Activated B cell treated with CpG ODN at 0.5 μM for 24 hours (primary cell): ENCODE data around the gene MYO16. TPM values are rescaled to one million over a fixed set of nuclear protein-coding genes. Genes with fewer than 3 reads are reported as not detected.

ENCODE experiments used
- ATAC-seq: fragments of 200-7000 bp; cut with Tn5 transposase; one replicate; pipeline ENCODE4 v1.10.0; 2021; ENCODE audit warnings: low read depth, mild to moderate bottlenecking, moderate library complexity
- CTCF ChIA-PET: fragments of 350-600 bp; sonication (Branson Sonifier 250); formaldehyde crosslinking; loops from one replicate; lab custom pipeline; 2021; ENCODE audit warnings: antibody characterized with exemption; lab: Charles Lee
- POLR2A ChIA-PET: fragments of 350-600 bp; sonication (Branson Sonifier 250); formaldehyde crosslinking; loops from one replicate; lab custom pipeline; 2021; ENCODE audit warnings: antibody characterized with exemption; lab: Charles Lee
- DNase-seq: peaks from one replicate; pipeline ENCODE4 v3.0.0; 2022
- H3K27ac Mint-ChIP-seq: one replicate; pipeline ENCODE4 v1.8.0; 2020; ENCODE audit warnings: mixed read lengths
- H3K27me3 Mint-ChIP-seq: one replicate; pipeline ENCODE4 v1.8.0; 2021; ENCODE audit warnings: mixed read lengths
- H3K36me3 Mint-ChIP-seq: one replicate; pipeline ENCODE4 v1.8.0; 2021; ENCODE audit warnings: low read depth, mixed read lengths
- H3K4me1 Mint-ChIP-seq: one replicate; pipeline ENCODE4 v1.8.0; 2021; ENCODE audit warnings: mixed read lengths
- H3K4me3 Mint-ChIP-seq: one replicate; pipeline ENCODE4 v1.8.0; 2020; ENCODE audit warnings: mild to moderate bottlenecking, mixed read lengths
- H3K9me3 Mint-ChIP-seq: one replicate; pipeline ENCODE4 v1.8.0; 2020; ENCODE audit warnings: mixed read lengths
- CTCF ChIP-seq: fragments of 200-600 bp; IDR thresholded peaks from one replicate; pipeline ENCODE4 v1.8.0; 2022; ENCODE audit warnings: antibody characterized with exemption, mild to moderate bottlenecking
- intact Hi-C: fragments of 100-400 bp; cut with micrococcal nuclease; formaldehyde crosslinking; loops from one replicate; pipeline ENCODE4 v1.15.1; 2024
- total RNA-seq: library from RNA; stranded (reverse); gene quantifications from 2 replicates; pipeline ENCODE4 v1.2.3, GENCODE V29; 2022

The MYO16 gene
- total RNA-seq, 1 donor from 2014 or later: not detected

DNA sequence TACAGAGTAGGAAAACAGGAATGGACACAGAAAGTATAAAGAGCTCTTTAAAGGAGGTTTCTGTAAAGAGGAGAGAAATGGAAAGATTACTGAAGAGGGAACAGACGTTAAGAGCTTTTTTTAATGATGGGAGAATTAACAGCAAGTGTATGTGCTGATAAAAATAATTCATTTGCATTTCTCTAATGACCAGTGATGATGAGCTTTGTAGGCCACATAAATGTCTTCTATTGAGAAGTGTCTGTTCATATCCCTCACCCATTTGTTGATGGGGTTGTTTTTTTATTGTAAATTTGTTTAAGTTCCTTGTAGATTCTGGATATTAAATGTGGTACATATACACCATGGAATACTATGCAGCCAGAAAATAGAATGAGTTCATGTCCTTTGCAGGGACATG lies 40.0 kb downstream of the MYO16 start:
- Mint-ChIP-seq H3K27ac (no peak overlapping the region), H3K36me3 (no peaks in the 10 kb centered on the region), H3K4me3 (no peak overlapping the region), H3K27me3 (no peaks in the 10 kb centered on the region), H3K4me1 (no peaks in the 10 kb centered on the region), H3K9me3 (peaks cover 9% of the 10 kb centered on the region)
- ATAC-seq (no peak), DNase-seq (no peak)
- POLR2A ChIA-PET: no interaction called here
- CTCF ChIA-PET: no interaction called here
- no peak for TF ChIP-seq CTCF
- intact Hi-C loops: no loop called here

GRCh38 chr13:108674346-108674745 lies 44.9 kb downstream of the MYO16 start:
- CTCF ChIA-PET: no interaction called here

DNA sequence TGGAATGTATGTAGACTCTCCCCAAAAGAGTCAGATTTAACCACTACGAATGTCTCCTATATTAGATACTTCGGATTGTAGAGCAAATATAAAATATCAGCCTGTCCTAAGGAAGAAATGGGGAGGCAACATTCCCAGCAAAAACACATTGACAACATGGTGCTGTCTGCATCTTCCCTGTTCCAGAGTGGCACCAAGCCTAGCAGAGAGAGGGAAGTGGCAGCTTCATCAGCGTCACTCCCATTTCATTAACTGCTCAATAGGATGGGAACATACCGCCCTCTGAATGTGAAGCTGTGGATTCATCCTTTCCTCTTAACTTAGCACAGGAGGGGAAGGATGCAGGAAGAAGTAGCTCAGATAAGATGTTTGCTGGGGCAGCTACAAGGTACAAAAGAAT lies 45.4 kb downstream of the MYO16 start:
- ATAC-seq (no peak), DNase-seq (no peak)
- intact Hi-C loops: no loop called here
- H3K27me3 Mint-ChIP-seq: no peaks in the 10 kb centered on the region
- no peaks in the 10 kb centered on the region for H3K4me1 Mint-ChIP-seq
- CTCF ChIA-PET: no interaction called here
- H3K36me3 Mint-ChIP-seq: no peaks in the 10 kb centered on the region
- TF ChIP-seq CTCF: no peak
- POLR2A ChIA-PET: no interaction called here
- H3K4me3 Mint-ChIP-seq: no peak overlapping the region
- peaks cover 1% of the 10 kb centered on the region for H3K9me3 Mint-ChIP-seq
- no peak overlapping the region for H3K27ac Mint-ChIP-seq

More at GRCh38 chr13:108674346-108674745, 44.9 kb downstream of the MYO16 start:
- H3K9me3 Mint-ChIP-seq: peaks cover 2% of the 10 kb centered on the region
- TF ChIP-seq CTCF: no peak
- no peak for ATAC-seq
- H3K27ac Mint-ChIP-seq: no peak overlapping the region
- no peak overlapping the region for H3K4me3 Mint-ChIP-seq
- no peak for DNase-seq
- no peaks in the 10 kb centered on the region for H3K4me1 Mint-ChIP-seq
- intact Hi-C loops: no loop called here
- no peaks in the 10 kb centered on the region for H3K27me3 Mint-ChIP-seq
- POLR2A ChIA-PET: no interaction called here
- H3K36me3 Mint-ChIP-seq: no peaks in the 10 kb centered on the region

DNA sequence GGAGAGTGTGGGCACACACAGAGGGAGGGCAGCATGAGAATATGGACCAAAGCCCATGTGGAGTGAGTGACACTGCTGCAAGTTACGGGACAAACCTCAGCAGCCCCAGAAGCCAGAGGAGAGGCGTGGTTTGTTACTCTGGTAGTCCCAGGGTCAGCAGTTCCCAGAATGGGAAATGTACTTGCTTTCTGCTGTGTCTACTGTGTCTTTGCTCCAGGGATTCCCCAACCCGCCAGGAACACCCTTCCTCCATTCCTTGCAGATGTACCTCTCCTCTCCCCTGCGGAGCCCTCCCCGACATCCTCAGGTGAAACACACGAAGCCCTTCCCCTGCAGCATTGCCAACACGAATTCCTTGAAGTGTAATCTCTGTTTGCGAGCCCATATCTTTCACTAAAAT lies 47.2 kb downstream of the MYO16 start:
- ChIA-PET CTCF (no interaction called here), POLR2A (no interaction called here)
- no peak for TF ChIP-seq CTCF
- Mint-ChIP-seq H3K4me1 (no peaks in the 10 kb centered on the region), H3K4me3 (no peak overlapping the region), H3K9me3 (peaks cover 1% of the 10 kb centered on the region), H3K27me3 (no peaks in the 10 kb centered on the region), H3K36me3 (no peaks in the 10 kb centered on the region), H3K27ac (no peak overlapping the region)
- DNase-seq: no peak
- no peak for ATAC-seq
- intact Hi-C loops: no loop called here

DNA sequence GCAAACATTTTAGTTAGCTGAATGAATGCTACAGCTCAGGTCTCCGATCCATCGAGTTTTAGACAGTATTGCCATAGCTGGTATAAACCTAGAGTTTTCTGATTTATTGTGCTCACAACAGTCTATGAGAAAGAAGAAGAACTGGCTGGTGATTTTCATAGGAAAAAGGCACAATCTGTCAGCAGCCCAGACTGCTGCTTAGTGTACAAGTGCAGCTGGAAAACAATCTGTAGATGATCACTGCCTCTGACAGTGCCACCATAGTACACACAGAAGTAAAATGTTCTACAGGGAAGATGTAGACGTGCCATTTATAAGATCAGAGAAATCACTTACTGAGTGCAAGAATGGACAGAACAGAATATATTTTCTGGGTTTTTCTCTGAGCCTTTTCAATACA lies 48.4 kb downstream of the MYO16 start:
- H3K9me3 Mint-ChIP-seq: peaks cover 1% of the 10 kb centered on the region
- ChIA-PET POLR2A (no interaction called here), CTCF (no interaction called here)
- no peak overlapping the region for H3K27ac Mint-ChIP-seq
- TF ChIP-seq CTCF: no peak
- H3K4me3 Mint-ChIP-seq: no peak overlapping the region
- DNase-seq (no peak), ATAC-seq (no peak)
- no peaks in the 10 kb centered on the region for H3K4me1 Mint-ChIP-seq
- H3K27me3 Mint-ChIP-seq: no peaks in the 10 kb centered on the region
- intact Hi-C loops: no loop called here
- no peaks in the 10 kb centered on the region for H3K36me3 Mint-ChIP-seq
